Right lobe of liver (tissue), 4 donors: ENCODE data around the gene LRFN2.

Experiments used
- CTCF ChIP-seq, 4 donors: fragments of 200-600 bp in 3 of 4; fragments of 450-650 bp in 1 of 4; IDR thresholded peaks; one replicate each; pipeline versions ENCODE4 v1.5.1 to v1.8.0; 2016 to 2022; ENCODE audit warnings: antibody characterized with exemption in 4 of 4, mild to moderate bottlenecking in 2 of 4
- POLR2A ChIP-seq: fragments of 450-650 bp; IDR thresholded peaks from one replicate; pipeline ENCODE4 v1.6.1; 2017; ENCODE audit warnings: antibody characterized with exemption, mild to moderate bottlenecking
- donor health status: DM: no; HTN: no; CAD: no.
- donor health status: DM: no; HTN: no; CAD: no.
- donor health status: DM: no; HTN: yes; CAD: no.

GRCh38 chr6:40371621-40372020 is 215.5 kb downstream of the LRFN2 start:
- no peak for TF ChIP-seq CTCF (IDR thresholded peaks at IDR 0.05)
- no peak for TF ChIP-seq POLR2A
